HG03039 (cell line): ENCODE results near the gene PLEKHA4.
"Not testable (repeated sequence)": the region's sequence is repeated elsewhere in the genome, so short reads cannot be mapped to it uniquely, and the experiment has no call there.

ENCODE experiments used
- ATAC-seq: cut with Tn5 transposase; IDR thresholded peaks from one replicate; pipeline ENCODE4 v1.9.1; 2021; ENCODE audit warnings: mild to moderate bottlenecking, moderate library complexity; ENCODE audit not compliant: unreplicated experiment

The PLEKHA4 gene

DNA sequence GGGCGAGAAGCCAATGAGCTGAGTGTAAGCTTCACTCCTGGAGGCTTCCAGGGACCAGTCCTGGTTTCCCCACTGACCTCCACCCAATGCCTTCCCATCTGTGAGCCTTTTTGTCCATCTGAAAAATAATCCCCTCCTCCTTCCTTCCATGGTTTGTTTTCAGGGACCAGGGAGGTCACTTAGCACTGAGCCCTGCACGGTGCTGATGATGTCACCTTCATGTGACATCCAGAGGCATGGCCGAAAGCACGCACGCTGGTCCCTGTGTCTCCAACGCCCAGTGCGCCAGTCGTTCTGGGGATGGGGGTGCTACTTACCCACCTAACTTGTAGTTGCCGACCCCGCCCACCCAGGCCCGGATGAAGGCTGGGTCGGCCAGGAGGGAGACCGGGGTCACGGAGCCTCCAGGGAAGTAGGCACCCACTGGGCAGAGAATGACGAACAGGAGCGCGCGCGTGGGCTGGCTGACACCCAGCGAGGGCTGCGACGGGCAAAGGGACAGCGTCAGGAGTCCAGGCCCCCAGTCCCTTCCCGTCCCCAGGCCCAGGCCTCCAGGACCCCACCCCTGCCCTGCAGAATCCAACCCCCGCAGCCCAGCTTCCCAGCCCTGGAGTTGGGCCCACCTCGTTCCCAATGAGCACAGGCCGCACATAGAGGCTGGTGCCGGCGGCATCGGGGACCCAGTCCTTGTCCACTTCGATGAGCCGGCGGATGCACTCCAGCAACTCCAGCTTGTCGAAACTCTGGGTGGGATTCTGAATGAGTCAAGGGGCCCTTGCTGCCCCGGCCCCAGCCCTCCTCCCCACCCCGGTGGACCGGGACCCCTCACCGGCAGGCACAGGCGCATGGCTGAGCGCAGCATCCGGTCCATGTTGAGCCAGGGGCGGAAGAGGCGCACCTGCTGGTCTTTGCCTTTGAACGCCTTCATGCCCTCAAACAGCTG, 68.8 kb downstream of the PLEKHA4 start:
- ATAC-seq, result no peak

DNA sequence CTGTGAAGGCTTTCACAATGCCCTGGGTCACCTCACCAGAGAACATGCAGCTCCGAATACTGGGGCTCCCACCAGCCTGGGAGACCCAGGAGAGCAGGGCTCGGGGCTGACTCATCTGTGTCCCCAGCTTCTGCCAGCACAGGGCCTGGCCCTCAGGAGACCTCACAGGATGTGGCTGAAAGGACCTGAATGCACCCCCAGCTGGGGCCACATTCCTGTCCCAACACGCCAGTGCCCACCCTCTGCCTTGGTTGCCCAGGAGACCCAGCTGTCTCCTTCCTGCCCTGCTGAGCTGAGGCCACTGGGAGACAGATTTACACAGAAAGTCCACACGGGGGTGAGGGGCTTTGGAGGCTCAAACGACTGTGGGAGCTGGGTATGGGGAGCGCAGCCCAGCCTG, 69.5 kb downstream of the PLEKHA4 start:
- no peak for ATAC-seq

DNA sequence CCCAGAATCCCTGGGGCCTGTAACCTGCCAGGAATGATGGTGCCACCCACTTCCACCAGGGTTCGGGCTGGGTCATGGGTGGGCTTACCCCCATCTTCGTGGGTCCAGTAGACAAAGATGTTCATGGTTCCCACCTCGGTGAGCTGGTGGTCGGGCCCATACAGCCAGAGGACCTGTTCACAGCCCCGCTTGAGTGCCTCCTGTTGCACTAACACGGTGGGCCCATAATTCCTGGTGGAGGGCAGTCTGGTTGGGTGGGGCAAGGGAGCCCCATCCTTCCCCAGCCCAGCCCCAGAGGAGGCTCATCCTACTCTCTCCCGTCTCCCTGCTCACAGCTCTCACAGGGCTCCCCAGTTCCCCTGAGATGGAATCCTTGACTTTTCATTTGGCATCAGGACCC, 71.3 kb downstream of the PLEKHA4 start:
- ATAC-seq, result no peak

DNA sequence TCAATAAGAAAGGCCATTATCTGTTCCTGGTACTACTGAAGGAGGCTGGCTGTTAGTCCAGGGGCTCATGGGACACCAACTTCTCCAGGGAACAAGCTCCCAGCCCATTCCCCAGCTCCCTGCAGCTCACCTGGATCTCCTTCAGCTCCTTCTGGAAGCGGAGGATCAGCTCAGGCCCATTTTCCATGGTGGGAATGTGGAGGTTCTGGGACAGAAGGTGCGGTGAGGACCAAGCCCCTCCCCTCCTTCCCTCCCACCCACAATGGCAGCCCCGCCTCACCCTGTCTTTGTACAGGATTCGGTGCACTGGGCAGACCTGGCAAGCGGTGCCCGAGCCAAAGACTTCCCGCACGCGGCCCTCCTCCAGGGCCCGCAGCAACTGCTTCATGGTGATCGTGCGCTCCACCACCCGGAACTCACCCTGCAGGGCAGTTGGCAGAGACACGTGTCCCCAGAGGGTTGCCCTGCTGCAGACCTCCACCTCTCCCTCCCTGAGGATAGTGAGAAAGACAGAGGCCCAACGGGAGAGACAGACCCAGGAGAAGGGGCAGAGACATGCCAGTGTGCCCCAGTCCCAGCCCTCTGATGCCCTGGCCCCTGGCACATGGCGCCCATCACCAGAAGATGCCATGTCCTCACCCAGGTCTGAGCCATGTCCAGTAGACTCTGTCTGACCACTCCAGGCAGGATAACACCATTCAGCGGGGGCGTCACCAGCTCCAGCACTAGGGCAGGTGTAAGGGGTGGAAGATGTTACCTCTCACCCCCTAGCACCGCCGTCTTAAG, 71.9 kb downstream of the PLEKHA4 start:
- no peak for ATAC-seq

DNA sequence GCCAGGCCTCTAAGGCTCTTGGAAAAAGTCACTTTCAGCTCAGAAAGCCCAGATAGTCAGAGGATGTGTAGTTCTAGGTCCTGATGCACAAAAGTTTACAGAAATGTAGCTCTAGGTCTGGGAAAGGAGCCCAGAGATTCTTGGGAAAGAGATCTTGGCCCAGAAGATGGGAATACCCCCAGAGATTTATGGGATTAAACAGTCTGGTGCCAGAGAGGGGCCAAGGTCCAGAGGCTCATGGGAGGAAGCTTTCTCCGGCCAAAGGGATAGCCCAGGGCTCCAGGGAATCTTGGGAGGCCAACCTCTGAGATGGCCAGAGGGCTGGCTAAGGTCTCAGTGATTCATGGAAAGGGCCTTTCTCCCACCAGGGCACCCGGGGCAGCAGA, 72.7 kb downstream of the PLEKHA4 start:
- no peak for ATAC-seq

DNA sequence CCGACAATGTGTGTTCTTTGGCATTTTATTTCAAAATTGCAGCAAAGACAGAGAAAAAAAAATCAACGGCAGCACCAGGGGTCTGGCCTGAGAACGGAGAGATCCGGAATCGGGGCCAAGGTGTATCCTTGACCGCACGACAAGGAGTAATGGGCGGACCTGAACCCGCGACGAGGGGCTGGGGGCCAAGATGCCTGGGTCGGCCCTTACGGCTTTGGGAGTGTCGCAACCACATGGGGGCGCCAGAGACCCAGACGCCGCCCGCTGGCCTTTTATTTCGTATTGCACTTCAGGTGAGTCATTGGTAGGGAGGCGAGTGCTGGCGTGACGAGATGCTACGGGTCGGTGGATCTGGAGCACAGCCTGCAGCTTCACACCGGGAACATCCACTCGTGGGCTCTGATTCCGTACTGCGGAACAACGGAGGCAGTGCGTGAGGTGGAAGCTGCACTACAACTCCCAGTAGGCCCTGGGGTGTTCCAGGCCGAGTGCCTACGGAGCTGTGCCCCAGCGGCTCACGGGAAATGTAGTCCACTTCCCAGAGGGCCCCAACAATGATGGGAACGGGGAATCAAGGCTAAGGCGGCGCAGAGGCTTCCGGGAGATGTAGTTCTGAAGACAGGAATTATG, 73.2 kb downstream of the PLEKHA4 start:
- peak; percentile 59 for ATAC-seq

DNA sequence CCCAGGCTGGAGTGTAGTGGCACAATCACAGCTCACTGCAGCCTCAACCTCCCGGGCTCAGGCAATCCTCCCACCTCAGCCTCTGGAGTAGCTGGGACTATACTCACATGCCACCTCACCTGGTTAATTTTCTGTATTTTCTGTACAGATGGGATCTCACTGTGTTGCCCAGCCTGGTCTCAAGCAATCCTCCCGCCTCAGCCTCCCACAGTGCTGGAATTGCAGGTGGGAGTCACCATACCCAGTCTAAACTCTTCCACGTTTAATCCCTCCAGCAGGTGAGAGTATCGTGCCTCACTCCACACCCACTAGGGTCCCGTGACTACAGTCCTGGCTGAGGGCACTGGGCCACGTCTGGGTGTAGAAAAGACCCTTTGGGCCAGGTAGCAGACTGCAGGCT, 74.1 kb downstream of the PLEKHA4 start:
- no peak for ATAC-seq

DNA sequence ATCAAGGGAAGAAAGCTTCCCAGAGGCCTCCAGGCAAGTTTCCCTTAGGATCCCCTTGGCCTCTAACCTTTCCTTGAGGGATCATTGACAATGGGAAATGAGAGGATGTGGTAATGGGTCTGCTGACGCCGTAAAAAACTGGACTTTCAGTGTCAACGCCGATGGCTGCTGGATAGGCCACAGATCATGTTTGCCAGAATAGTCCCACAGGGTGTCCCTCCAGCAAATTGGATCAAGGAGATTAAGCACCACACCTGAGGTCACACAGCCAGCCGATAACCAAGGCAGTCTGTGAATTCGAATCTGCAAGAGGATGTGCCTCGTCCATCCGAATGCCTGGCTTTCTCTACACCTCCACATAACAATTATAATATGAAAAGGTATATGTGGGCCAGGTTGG, 75.1 kb downstream of the PLEKHA4 start:
- no peak for ATAC-seq

DNA sequence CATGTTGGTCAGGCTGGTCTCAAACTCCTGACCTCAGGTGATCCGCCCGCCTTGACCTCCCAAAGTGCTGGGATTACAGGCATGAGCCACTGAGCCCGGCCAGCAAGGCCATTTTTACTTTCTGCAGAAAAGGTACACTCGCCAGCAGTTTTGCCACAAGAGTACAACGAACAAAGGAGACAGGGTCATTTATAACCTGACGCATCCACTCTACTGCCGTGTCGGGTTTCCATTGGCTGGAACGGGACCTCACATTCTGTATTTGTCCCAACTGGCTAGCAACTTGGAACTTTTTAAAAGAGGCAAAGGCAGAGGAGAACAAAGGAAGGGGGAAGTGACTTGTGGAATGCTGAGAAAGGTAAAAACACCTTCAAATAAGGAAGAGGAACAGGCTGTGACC, 81.1 kb downstream of the PLEKHA4 start:
- not testable (repeated sequence) for ATAC-seq
